ENCODE results near the gene TFF2. TPM values are rescaled to one million over a fixed set of nuclear protein-coding genes. Genes with fewer than 3 reads are reported as not detected.

TFF2 gene
- total RNA-seq, 1 experiment from 2014 or later = 1.2 TPM

GRCh38 chr21:42387164-42387563, 36.4 kb upstream of the TFF2 start:
- Mint-ChIP-seq H3K4me1 (ENCODE audit: low read depth, unreplicated experiment) (peaks cover 37% of the 10 kb centered on the region), H3K4me3 (ENCODE audit: unreplicated experiment) (no peak overlapping the region), H3K9me3 (ENCODE audit: unreplicated experiment) (no peaks in the 10 kb centered on the region), H3K27ac (ENCODE audit: unreplicated experiment) (no peak overlapping the region), H3K36me3 (ENCODE audit: insufficient read depth, unreplicated experiment) (peaks cover 4% of the 10 kb centered on the region), H3K27me3 (ENCODE audit: insufficient read depth, unreplicated experiment) (no peaks in the 10 kb centered on the region)
- POLR2A ChIA-PET = no interaction called here
- H3K36me3 ChIP-seq (ENCODE audit: control insufficient read depth, insufficient read depth, low read length) = no peaks in the 10 kb centered on the region
- no peaks in the 10 kb centered on the region for H3K27me3 ChIP-seq (replicated peaks; ENCODE audit: control insufficient read depth, insufficient read depth, low read length)
- CTCF ChIA-PET = no interaction called here
- no peak overlapping the region for H3K4me3 ChIP-seq (ENCODE audit: low read depth, low read length)
- peaks cover 18% of the 10 kb centered on the region for H3K4me1 ChIP-seq
- BruUV-seq (replicated peaks) = no TSS peak
- no peaks in the 10 kb centered on the region; the same call in 1 of the 2 replicates for H3K9me3 ChIP-seq
- intact Hi-C loops (cut with micrococcal nuclease; ENCODE audit: unreplicated experiment) = no loop called here
- no peak for TF ChIP-seq CTCF (IDR thresholded peaks at IDR 0.05; ENCODE audit: insufficient read depth in 1 of 2, low read depth in 1 of 2, low read length in 1 of 2, severe bottlenecking in 1 of 2, unreplicated experiment in 1 of 2)
- peak in 1 of 2 experiments; percentile 3 for DNase-seq

GRCh38 chr21:42386034-42386591, 35.3 kb upstream of the TFF2 start:
- CTCF ChIA-PET = no interaction called here

GRCh38 chr21:42385619-42386018, 34.8 kb upstream of the TFF2 start:
- Mint-ChIP-seq H3K27me3 (ENCODE audit: insufficient read depth, unreplicated experiment) (no peaks in the 10 kb centered on the region), H3K4me3 (ENCODE audit: unreplicated experiment) (no peak overlapping the region), H3K4me1 (ENCODE audit: low read depth, unreplicated experiment) (peaks cover 27% of the 10 kb centered on the region), H3K27ac (ENCODE audit: unreplicated experiment) (no peak overlapping the region), H3K36me3 (ENCODE audit: insufficient read depth, unreplicated experiment) (peaks cover 4% of the 10 kb centered on the region), H3K9me3 (ENCODE audit: unreplicated experiment) (no peaks in the 10 kb centered on the region)
- H3K27me3 ChIP-seq (replicated peaks; ENCODE audit: control insufficient read depth, insufficient read depth, low read length) = no peaks in the 10 kb centered on the region
- DNase-seq = peak in 1 of 2 experiments; percentile 1
- no peak overlapping the region for H3K4me3 ChIP-seq (ENCODE audit: low read depth, low read length)
- POLR2A ChIA-PET = no interaction called here
- TF ChIP-seq CTCF (IDR thresholded peaks at IDR 0.05; ENCODE audit: insufficient read depth in 1 of 2, low read depth in 1 of 2, low read length in 1 of 2, severe bottlenecking in 1 of 2, unreplicated experiment in 1 of 2) = no peak
- CTCF ChIA-PET = no interaction called here
- H3K36me3 ChIP-seq (ENCODE audit: control insufficient read depth, insufficient read depth, low read length) = no peaks in the 10 kb centered on the region
- H3K4me1 ChIP-seq = peaks cover 9% of the 10 kb centered on the region
- BruUV-seq (replicated peaks) = no TSS peak
- intact Hi-C loops (cut with micrococcal nuclease; ENCODE audit: unreplicated experiment) = no loop called here
- H3K9me3 ChIP-seq = no peaks in the 10 kb centered on the region; the same call in 1 of the 2 replicates

More at GRCh38 chr21:42386034-42386591, 35.3 kb upstream of the TFF2 start:
- POLR2A ChIA-PET = no interaction called here
- no TSS peak for BruUV-seq (replicated peaks)
- Mint-ChIP-seq H3K27me3 (ENCODE audit: insufficient read depth, unreplicated experiment) (no peaks in the 10 kb centered on the region), H3K9me3 (ENCODE audit: unreplicated experiment) (no peaks in the 10 kb centered on the region), H3K27ac (ENCODE audit: unreplicated experiment) (no peak overlapping the region), H3K36me3 (ENCODE audit: insufficient read depth, unreplicated experiment) (peaks cover 4% of the 10 kb centered on the region), H3K4me3 (ENCODE audit: unreplicated experiment) (no peak overlapping the region), H3K4me1 (ENCODE audit: low read depth, unreplicated experiment) (peaks cover 32% of the 10 kb centered on the region)
- H3K27me3 ChIP-seq (replicated peaks; ENCODE audit: control insufficient read depth, insufficient read depth, low read length) = no peaks in the 10 kb centered on the region
- H3K36me3 ChIP-seq (ENCODE audit: control insufficient read depth, insufficient read depth, low read length) = no peaks in the 10 kb centered on the region
- no peak overlapping the region for H3K4me3 ChIP-seq (ENCODE audit: low read depth, low read length)
- no peak for DNase-seq
- TF ChIP-seq CTCF (IDR thresholded peaks at IDR 0.05; ENCODE audit: insufficient read depth in 1 of 2, low read depth in 1 of 2, low read length in 1 of 2, severe bottlenecking in 1 of 2, unreplicated experiment in 1 of 2) = no peak
- peaks cover 12% of the 10 kb centered on the region for H3K4me1 ChIP-seq
- intact Hi-C loops (cut with micrococcal nuclease; ENCODE audit: unreplicated experiment) = no loop called here
- no peaks in the 10 kb centered on the region; the same call in 1 of the 2 replicates for H3K9me3 ChIP-seq

Data from Caco-2 (cell line).